GM21367 (cell line): ENCODE results near the gene TSPY4.
"Not testable (repeated sequence)": the region's sequence is repeated elsewhere in the genome, so short reads cannot be mapped to it uniquely, and the experiment has no call there.

Experiments used
- ATAC-seq: cut with Tn5 transposase; IDR thresholded peaks from one replicate; pipeline ENCODE4 v1.9.1; 2021; ENCODE audit not compliant: unreplicated experiment

Gene TSPY4

GRCh38 chrY:9337164-9337563, at the start of gene TSPY4:
Gene TSPY4 (plus strand): TSS chrY:9337464. CDS start chrY:9337510, 46 bp downstream.
- not testable (repeated sequence) for ATAC-seq

- ATAC-seq: no peak
These were observed 16.3 kb upstream of the TSPY4 start for GRCh38 chrY:9320996-9321395.

GRCh38 chrY:9357497-9357896, 20.2 kb downstream of the TSPY4 start, which contains the start of gene TSPY8:
Gene TSPY8 (plus strand): TSS chrY:9357797. CDS start chrY:9357843, 46 bp downstream.
- ATAC-seq: not testable (repeated sequence)
